ENCODE results near the gene EML2. TPM values are rescaled to one million over a fixed set of nuclear protein-coding genes. Genes with fewer than 3 reads are reported as not detected.

EML2 gene
- total and polyA plus RNA-seq, 2 of the 4 experiments (the other 2 are of a cell fraction) = 11.8 to 25.3 TPM

GRCh38 chr19:45660636-45661035 lies 21.4 kb upstream of the EML2 start:
- no peak overlapping the region for H2BK20ac ChIP-seq (ENCODE audit: low read depth, low read length)
- TF ChIP-seq RFX5 (IDR thresholded peaks at IDR 0.05; ENCODE audit: low read depth, low read length) (no peak), CHD1 (IDR thresholded peaks at IDR 0.05; ENCODE audit: low read depth, low read length) (no peak), CTCF (conservative IDR thresholded peaks at IDR 0.05; ENCODE audit: low read depth, low read length) (no peak), NFE2L2 (IDR thresholded peaks at IDR 0.05; ENCODE audit: low read depth, low read length) (no peak), MAZ (IDR thresholded peaks at IDR 0.05; ENCODE audit: borderline replicate concordance, low read depth, low read length) (no peak)
- no peak overlapping the region for H2BK120ac ChIP-seq (ENCODE audit: low read depth, low read length)
- CTCF ChIA-PET = no interaction called here
- H3K27ac ChIP-seq (ENCODE audit: insufficient read depth, low read length) = no peak overlapping the region
- peaks cover 37% of the 10 kb centered on the region for H3K27me3 ChIP-seq (ENCODE audit: control insufficient read depth, insufficient read depth, low read length)
- no peaks in the 10 kb centered on the region for H3K9me3 ChIP-seq (ENCODE audit: control insufficient read depth, insufficient read depth, low read length)
- WGBS, 2 experiments (ENCODE audit: extremely low coverage in 2 of 2, insufficient read length in 1 of 2) = 50% methylated on average over 3 of the region's 8 CpGs; no CpG with 5 or more reads in 1 of the 2 experiments
- H2BK15ac ChIP-seq (ENCODE audit: low read depth, low read length) = no peak overlapping the region
- in situ Hi-C loops (cut with MboI; ENCODE audit: low sequenced_read_pairs) = no loop called here
- dilution Hi-C loops (cut with HindIII; ENCODE audit: low sequenced_read_pairs, unreplicated experiment) = no loop called here
- H3K4ac ChIP-seq (ENCODE audit: low read depth, low read length) = no peak overlapping the region
- H3K79me1 ChIP-seq (ENCODE audit: low read depth in 1 of 2, low read length in 2 of 2) = no peaks in the 10 kb centered on the region
- POLR2A ChIA-PET (ENCODE audit: unreplicated experiment) = no interaction called here
- H4K91ac ChIP-seq (ENCODE audit: insufficient read depth, low read depth, low read length) = no peak overlapping the region
- no TSS peak for BruUV-seq (replicated peaks)
- H3K4me1 ChIP-seq (ENCODE audit: control insufficient read depth, insufficient read depth, low read length) = no peaks in the 10 kb centered on the region
- H3K4me2 ChIP-seq (ENCODE audit: low read depth, low read length) = no peak overlapping the region
- H3K14ac ChIP-seq (replicated peaks; ENCODE audit: low read depth, low read length) = no peak overlapping the region
- no peak overlapping the region for H3K4me3 ChIP-seq (ENCODE audit: insufficient read depth, low read depth, low read length)
- no peak overlapping the region for H3K56ac ChIP-seq (ENCODE audit: extremely low read depth, insufficient read depth, low read length)
- H3K23ac ChIP-seq (ENCODE audit: low read depth, low read length) = no peak overlapping the region
- H4K5ac ChIP-seq (ENCODE audit: low read depth, low read length) = no peak overlapping the region
- no peaks in the 10 kb centered on the region for H3K36me3 ChIP-seq (ENCODE audit: control insufficient read depth, insufficient read depth, low read length)
- H3K9me1 ChIP-seq (ENCODE audit: insufficient read depth, low read length) = peaks cover 4% of the 10 kb centered on the region; the same call in 1 of the 2 replicates
- ATAC-seq (ENCODE audit: low read depth) = no peak
- no peak overlapping the region for H2AK9ac ChIP-seq (replicated peaks; ENCODE audit: low read depth, low read length, poor library complexity)
- H2BK5ac ChIP-seq (ENCODE audit: low read depth, low read length, poor library complexity, severe bottlenecking) = no peak overlapping the region
- H3K9ac ChIP-seq (ENCODE audit: low read depth, low read length) = no peak overlapping the region
- intact Hi-C loops (cut with micrococcal nuclease) = no loop called here
- DNase-seq = no peak
- no peak overlapping the region for H4K8ac ChIP-seq (ENCODE audit: low read depth in 2 of 2, low read length in 2 of 2)
- H4K20me1 ChIP-seq (ENCODE audit: insufficient read depth, low read length) = no peaks in the 10 kb centered on the region
- no peak overlapping the region for H2AK5ac ChIP-seq (ENCODE audit: low read depth, low read length)
- no peak overlapping the region for H2AFZ ChIP-seq (replicated peaks; ENCODE audit: low read length, poor library complexity)
- no peak overlapping the region for H3K18ac ChIP-seq (ENCODE audit: low read depth, low read length)
